IPS DF 4.7 (cell line): ENCODE data around the gene PCDH20.
A peak's percentile ranks its signal among the peaks of the same experiment; 100 is the strongest.
"Not testable (repeated sequence)": the region's sequence is repeated elsewhere in the genome, so short reads cannot be mapped to it uniquely, and the experiment has no call there.

Experiments used
- DNase-seq: peaks from one replicate; pipeline ENCODE4 v3.0.0-alpha.2; 2013; ENCODE audit warnings: low spot score; ENCODE audit errors: extremely low read depth

PCDH20 gene, protein sequence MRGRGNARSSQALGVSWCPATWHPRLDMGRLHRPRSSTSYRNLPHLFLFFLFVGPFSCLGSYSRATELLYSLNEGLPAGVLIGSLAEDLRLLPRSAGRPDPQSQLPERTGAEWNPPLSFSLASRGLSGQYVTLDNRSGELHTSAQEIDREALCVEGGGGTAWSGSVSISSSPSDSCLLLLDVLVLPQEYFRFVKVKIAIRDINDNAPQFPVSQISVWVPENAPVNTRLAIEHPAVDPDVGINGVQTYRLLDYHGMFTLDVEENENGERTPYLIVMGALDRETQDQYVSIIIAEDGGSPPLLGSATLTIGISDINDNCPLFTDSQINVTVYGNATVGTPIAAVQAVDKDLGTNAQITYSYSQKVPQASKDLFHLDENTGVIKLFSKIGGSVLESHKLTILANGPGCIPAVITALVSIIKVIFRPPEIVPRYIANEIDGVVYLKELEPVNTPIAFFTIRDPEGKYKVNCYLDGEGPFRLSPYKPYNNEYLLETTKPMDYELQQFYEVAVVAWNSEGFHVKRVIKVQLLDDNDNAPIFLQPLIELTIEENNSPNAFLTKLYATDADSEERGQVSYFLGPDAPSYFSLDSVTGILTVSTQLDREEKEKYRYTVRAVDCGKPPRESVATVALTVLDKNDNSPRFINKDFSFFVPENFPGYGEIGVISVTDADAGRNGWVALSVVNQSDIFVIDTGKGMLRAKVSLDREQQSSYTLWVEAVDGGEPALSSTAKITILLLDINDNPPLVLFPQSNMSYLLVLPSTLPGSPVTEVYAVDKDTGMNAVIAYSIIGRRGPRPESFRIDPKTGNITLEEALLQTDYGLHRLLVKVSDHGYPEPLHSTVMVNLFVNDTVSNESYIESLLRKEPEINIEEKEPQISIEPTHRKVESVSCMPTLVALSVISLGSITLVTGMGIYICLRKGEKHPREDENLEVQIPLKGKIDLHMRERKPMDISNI

DNA sequence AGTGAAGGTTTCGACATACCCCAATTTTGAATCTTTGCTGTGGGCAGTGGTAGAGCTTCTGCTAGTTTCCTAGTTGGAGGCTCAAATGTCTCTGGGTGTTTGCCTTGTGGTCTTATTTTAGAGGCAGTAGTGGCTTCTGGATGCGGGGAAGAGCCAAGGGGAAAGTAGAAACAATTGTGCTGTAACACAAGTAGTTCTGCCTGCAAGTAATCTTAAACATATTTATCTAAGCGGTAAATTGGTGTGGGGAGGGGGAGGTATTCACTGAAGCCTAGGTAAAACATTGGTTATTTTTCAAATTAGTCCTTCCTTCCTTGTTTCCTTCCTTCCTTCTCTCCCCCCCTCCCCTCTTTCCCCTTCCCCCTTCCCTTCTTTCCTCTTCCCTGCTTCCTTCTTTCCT, at the start of gene PCDH20:
PCDH20 (minus strand) TSS at position 101 of the 400 bp plus-strand sequence. CDS start 691 bp downstream, outside the sequence.
- no peak for DNase-seq

- DNase-seq: no peak
Observed at GRCh38 chr13:61463024-61463423, 47.4 kb upstream of the PCDH20 start.

- DNase-seq: no peak
Observed at GRCh38 chr13:61453121-61453520, 37.5 kb upstream of the PCDH20 start.

GRCh38 chr13:61432029-61432428, 16.4 kb upstream of the PCDH20 start:
- no peak for DNase-seq

DNA sequence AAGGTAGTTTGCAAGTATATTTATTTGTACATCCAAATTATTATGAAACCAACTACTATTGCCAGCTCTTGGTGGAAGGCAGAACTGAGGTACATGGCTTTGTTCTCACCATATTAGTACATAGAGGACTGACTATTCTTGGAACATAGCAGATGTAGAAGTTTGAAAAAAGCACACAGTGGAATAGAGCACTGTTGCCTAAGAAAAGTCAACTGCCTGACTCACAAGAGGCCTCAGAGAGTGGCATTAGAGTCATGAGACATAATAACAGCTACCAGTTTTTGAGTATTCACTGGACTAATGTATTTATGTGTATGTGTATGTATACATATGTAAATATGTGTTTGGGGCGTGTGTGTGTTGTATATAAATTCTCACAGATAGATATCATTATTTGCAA, 8.3 kb upstream of the PCDH20 start:
- DNase-seq: no peak

- no peak for DNase-seq
Observed at GRCh38 chr13:61417086-61417570, 1.5 kb upstream of the PCDH20 start.

DNA sequence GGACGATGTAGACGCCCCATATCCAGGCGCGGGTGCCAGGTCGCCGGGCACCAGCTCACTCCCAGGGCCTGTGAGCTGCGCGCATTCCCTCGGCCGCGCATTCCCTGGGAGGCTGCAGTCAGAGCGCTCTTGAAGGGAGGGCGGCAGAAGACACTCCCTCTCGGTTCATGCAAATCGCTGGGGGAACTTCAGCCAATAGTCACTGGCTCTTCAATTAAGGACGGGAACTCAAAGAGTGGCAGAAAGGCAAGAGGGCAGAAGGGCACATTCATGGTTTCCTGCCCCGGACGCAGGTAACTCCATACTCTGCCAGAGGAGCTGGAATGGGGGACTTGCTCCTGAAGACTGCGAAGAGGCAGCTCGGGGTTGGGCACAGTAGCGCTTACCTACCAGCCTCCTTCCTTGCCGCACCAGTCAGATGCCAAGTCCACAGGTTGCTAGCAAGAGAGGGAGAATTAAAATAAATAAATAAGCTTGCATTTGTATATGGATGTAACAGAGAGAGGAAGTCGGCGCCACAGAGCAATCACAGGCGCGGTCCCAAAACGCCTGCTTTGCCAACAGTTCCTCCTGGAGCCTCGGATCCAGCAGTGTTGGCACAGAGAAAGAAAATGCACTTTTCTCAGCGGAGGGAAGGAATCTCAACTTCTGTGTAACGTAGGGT, 459 bp downstream of the PCDH20 start:
- peak; percentile 66 for DNase-seq

DNA sequence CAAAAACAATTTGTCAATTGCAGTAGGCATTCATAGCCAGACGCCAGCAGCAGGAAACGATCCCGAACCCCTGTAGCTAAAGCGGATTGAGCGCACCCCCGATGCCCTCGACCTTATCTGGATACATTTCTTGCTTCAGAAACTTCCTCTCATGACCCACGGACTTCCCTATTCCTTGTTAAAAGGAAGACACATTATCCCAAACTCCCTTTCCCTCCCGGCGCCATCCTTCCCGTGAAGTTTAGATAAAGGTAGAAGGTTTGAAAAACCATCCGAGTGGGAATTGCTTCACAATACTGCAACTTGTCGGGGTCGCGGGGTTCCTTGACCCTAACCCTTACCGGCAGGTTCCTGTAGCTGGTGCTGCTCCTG, 977 bp downstream of the PCDH20 start:
- no peak for DNase-seq

GRCh38 chr13:61413572-61414535, 1.8 kb downstream of the PCDH20 start:
- DNase-seq: no peak

DNA sequence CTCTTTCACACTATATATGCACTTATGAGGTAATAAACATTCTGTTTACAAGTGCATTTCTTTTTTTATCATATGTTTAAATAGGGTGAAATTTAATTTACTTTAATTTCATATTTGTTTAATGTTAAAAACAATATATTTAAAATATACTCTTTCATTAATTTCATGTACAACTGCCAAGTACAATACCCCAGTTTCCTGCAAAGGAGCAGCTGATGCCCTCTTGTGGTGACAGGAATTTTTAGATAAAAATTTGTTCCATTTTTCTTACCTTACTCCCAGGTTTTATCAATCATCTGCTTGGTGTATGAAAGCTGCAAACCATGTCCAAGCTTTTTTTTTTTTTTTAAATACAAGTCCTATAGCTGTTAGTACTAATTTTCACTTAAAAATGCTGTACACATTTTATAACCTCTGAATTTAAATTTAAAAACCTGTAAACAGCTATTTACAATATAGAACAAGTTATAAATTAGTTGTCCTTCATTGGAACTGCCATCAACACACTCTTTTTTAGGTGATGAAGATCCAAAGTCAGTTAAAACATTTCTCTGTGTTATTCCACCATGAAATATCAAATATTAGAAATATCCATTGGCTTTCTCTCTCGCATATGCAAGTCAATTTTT, 4.9 kb downstream of the PCDH20 start:
- DNase-seq: no peak

GRCh38 chr13:61410266-61410665, 5.4 kb downstream of the PCDH20 start:
- no peak for DNase-seq

- DNase-seq: no peak
Observed at GRCh38 chr13:61408571-61408970, 7.1 kb downstream of the PCDH20 start.

- DNase-seq: no peak
Observed at GRCh38 chr13:61406275-61406674, 9.4 kb downstream of the PCDH20 start.

GRCh38 chr13:61396121-61396520, 19.5 kb downstream of the PCDH20 start:
- DNase-seq: no peak

DNA sequence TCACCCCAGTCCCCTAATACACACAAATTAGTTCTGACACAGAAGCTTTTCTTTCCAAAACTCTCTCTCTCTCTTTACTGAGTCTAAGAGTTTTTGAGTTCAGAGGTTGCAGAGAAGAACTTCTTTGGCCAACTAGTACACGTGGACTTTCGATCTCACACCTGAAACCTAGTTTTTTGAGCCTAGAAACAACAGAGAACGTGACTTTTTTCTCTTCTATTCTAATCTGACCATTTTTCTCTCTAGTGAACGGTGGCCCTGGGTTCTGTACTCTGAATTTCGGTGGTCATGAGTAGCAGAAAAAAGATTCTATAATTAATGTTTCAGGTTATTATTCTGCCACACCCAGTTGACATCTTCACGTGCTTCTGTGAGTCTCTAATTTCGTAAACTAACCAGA, 24.2 kb downstream of the PCDH20 start:
- DNase-seq: no peak

DNA sequence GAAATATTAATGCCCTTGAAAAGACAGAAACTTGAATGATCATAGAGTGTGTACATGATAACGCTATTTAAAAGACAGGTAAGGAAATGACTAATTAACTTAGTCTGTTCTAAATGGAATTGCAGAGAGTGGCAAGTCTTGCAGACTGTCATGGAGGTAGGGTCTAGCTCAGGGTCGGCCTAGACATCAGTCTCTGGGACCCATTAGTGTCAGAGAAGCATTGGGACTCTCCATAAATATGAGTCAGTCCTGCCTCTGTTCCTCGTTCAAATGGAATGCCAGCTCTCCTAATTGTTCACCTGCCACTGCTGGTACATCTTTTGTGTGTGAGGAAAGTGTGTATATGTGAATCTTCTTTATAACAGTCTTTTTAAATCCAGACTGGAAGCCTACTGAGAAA, 28.0 kb downstream of the PCDH20 start:
- DNase-seq: no peak

- no peak for DNase-seq
Observed at GRCh38 chr13:61383111-61383510, 32.5 kb downstream of the PCDH20 start.

DNA sequence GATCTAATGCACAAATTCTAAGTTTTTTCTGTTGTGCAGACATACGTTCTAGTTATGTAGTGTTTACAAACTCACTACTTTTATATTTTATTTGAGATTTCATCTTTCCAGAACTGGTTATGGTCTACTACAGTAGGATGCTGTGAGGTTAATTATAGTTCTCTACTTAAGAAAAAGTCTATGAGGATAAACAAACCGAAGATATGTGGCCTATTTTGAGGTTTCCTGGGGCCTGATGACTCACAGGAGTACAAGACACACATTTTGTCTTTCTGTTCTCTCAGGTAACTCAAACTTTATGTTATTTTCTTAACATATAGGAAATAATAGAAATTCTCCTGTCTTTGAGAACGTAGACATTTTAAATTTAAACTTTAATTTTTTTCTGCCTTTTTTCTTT, 45.1 kb downstream of the PCDH20 start:
- DNase-seq: no peak

GRCh38 chr13:61364690-61365089, 51.0 kb downstream of the PCDH20 start:
- DNase-seq: not testable (repeated sequence)

DNA sequence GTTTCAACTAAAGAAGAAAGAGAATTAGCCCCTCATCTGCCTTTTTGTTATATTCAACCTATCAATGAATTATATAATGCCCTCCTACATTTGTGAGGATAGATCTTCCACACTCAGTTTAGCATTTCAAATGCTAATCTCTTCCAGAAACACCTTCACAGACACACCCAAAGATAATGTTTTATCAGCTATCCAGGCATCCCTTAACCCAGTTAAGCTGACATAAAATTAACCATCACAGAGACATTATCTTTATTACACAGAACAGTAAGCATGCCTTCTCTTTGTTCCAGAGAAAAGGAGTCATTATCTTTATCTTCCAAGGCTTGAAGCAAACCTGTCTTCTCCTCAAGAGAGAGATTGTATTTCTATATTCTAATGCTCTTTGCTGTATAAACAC, 53.1 kb downstream of the PCDH20 start:
- no peak for DNase-seq
